HuH-7 (cell line): ENCODE measurements around the gene SP110.
"Not testable (repeated sequence)": the region's sequence is repeated elsewhere in the genome, so short reads cannot be mapped to it uniquely, and the experiment has no call there.

Source experiments
- DNase-seq: peaks from one replicate; pipeline ENCODE4 v3.0.0; 2011; ENCODE audit warnings: low spot score

SP110 gene

GRCh38 chr2:230224458-230224857 lies 4.7 kb upstream of the SP110 start:
- DNase-seq: no peak

GRCh38 chr2:230222829-230223228 lies 3.0 kb upstream of the SP110 start:
- DNase-seq: not testable (repeated sequence)

- DNase-seq: no peak
Measured at GRCh38 chr2:230221493-230221892, 1.7 kb upstream of the SP110 start.

GRCh38 chr2:230220347-230220969 lies 674 bp upstream of the SP110 start:
- DNase-seq: no peak

- DNase-seq: no peak
Measured at GRCh38 chr2:230218421-230218820, 1.4 kb downstream of the SP110 start.

- DNase-seq: no peak
Measured at GRCh38 chr2:230217424-230217823, 2.4 kb downstream of the SP110 start.

- DNase-seq: no peak
Measured at GRCh38 chr2:230216489-230216888, 3.3 kb downstream of the SP110 start.

- no peak for DNase-seq
Measured at GRCh38 chr2:230209422-230210051, 10.2 kb downstream of the SP110 start.

- DNase-seq: no peak
Measured at GRCh38 chr2:230208576-230208975, 11.2 kb downstream of the SP110 start.

- DNase-seq: no peak
Measured at GRCh38 chr2:230205721-230206120, 14.1 kb downstream of the SP110 start.

GRCh38 chr2:230205034-230205433 lies 14.8 kb downstream of the SP110 start:
- no peak for DNase-seq

GRCh38 chr2:230203110-230203676 lies 16.6 kb downstream of the SP110 start:
- DNase-seq: no peak

- DNase-seq: no peak
Measured at GRCh38 chr2:230202430-230203109, 17.2 kb downstream of the SP110 start.

GRCh38 chr2:230184727-230185578 lies 34.8 kb downstream of the SP110 start:
- DNase-seq: no peak

- DNase-seq: no peak
Measured at GRCh38 chr2:230181195-230181594, 38.6 kb downstream of the SP110 start.

- no peak for DNase-seq
Measured at GRCh38 chr2:230179907-230180306, 39.9 kb downstream of the SP110 start.

GRCh38 chr2:230178546-230179485 lies 41.0 kb downstream of the SP110 start:
- DNase-seq: no peak

- no peak for DNase-seq
Measured at GRCh38 chr2:230176996-230177395, 42.8 kb downstream of the SP110 start.

GRCh38 chr2:230174466-230174865 lies 45.3 kb downstream of the SP110 start:
- DNase-seq: no peak

GRCh38 chr2:230172852-230173251 lies 46.9 kb downstream of the SP110 start:
- DNase-seq: no peak

- no peak for DNase-seq
Measured at GRCh38 chr2:230172156-230172555, 47.6 kb downstream of the SP110 start.
